ENCODE results near the gene PRDM5.

The PRDM5 gene

DNA sequence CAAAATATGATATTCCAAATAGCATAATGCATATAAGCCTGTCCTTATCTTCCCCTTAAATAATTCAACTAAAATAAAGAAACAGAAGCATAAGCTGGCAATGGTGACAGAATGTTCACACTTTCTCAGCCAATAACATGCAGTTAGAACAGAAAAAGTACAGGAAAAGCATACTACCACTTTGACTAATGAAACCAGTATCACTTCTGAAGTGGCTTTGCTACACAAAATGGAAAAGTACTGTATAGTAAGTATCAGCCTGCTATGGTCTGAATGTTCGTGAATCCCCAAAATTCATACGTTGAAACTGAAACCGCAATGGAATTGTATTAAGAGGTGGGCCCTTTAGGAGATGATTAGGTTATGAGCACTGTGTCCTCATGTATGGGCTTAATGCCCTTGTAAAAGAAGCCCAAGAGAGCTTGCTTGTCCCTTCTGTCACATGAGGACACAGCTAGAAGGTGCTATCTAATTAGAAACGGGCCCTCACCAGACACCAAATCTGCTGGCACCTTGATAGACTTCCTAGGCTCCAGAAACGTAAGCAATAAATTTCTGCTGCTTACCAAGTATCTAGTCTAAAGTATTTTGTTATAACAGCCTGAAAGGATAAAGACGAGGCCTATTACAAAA is 102.6 kb downstream of the PRDM5 start:
- Histone ChIP-seq H3K4me1 (ENCODE audit: control insufficient read depth, insufficient read depth, low read length) (0 out of 2 replicates have a peak, but pooled peaks cover 8% of the 10 kb centered on the region), H3K27me3 (ENCODE audit: control insufficient read depth, insufficient read depth, low read length) (no peaks in the 10 kb centered on the region), H3K36me3 (ENCODE audit: control insufficient read depth, insufficient read depth, low read length) (no peaks in the 10 kb centered on the region), H3K27ac (ENCODE audit: low read depth, low read length) (no peak overlapping the region), H3K4me3 (ENCODE audit: low read depth, low read length) (no peak overlapping the region), H3K9ac (ENCODE audit: low read length) (no peak overlapping the region), H3K9me3 (ENCODE audit: control insufficient read depth, insufficient read depth, low read depth, low read length) (no peaks in the 10 kb centered on the region)

DNA sequence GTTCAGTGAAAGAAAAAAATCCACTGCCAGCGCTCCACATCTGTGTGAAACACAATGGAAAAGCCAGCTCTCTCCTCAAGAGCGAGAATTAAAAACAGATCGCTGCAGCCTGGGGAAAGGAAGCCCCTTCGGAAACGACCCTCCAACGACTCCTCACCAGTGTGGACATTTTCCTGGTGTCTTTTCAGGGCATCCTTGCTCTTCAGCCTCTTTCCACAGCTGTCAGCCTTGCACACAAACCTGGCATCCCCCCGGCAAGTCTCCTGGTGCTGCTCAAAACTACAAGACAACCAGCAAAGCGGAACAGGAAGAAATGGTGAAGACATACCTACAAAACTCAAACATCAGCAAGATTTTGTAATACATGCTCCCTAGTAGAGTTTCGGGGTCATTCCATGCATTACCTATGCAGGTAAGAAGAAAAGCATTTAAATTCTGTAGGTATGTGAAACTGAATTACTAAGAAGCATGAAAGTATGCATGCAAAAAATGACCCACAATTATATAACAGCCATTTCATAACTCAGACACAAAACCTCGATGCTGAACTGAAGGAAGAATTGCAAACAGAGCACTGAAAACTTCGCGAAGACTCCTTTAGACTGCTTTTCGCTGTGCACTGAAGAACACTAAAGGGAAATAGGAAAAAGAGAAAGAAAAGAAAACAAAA is 106.1 kb downstream of the PRDM5 start:
- H3K9me3 ChIP-seq (ENCODE audit: control insufficient read depth, insufficient read depth, low read depth, low read length), result no peaks in the 10 kb centered on the region
- H3K36me3 ChIP-seq (ENCODE audit: control insufficient read depth, insufficient read depth, low read length), result no peaks in the 10 kb centered on the region
- H3K4me3 ChIP-seq (ENCODE audit: low read depth, low read length), result no peak overlapping the region
- no peaks in the 10 kb centered on the region for H3K4me1 ChIP-seq (ENCODE audit: control insufficient read depth, insufficient read depth, low read length)
- H3K27me3 ChIP-seq (ENCODE audit: control insufficient read depth, insufficient read depth, low read length), result no peaks in the 10 kb centered on the region
- H3K9ac ChIP-seq (ENCODE audit: low read length), result no peak overlapping the region
- no peak overlapping the region for H3K27ac ChIP-seq (ENCODE audit: low read depth, low read length)

DNA sequence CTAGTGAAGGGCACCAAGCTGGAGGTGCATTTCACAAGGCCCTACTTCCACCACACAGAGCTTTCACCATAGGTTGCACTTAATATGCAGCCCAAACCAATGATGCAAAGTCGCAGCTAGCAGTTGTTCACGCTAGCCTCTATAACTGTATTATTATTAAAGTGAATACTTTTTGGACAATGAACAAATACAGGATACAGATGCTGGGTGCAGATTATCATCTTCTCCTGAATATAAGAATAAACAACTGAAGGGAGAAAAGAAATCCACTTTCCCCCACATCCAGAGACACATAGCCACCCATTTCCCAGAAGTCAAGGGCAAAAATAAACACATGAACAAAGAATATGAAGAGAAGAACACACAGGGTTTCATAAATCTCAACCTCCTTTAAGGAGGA is 107.2 kb downstream of the PRDM5 start:
- H3K4me1 ChIP-seq (ENCODE audit: control insufficient read depth, insufficient read depth, low read length), result no peaks in the 10 kb centered on the region
- peaks cover 4% of the 10 kb centered on the region; the same call in 1 of the 2 replicates for H3K36me3 ChIP-seq (ENCODE audit: control insufficient read depth, insufficient read depth, low read length)
- peaks cover 2% of the 10 kb centered on the region; the same call in 1 of the 2 replicates for H3K9me3 ChIP-seq (ENCODE audit: control insufficient read depth, insufficient read depth, low read depth, low read length)
- no peak overlapping the region for H3K27ac ChIP-seq (ENCODE audit: low read depth, low read length)
- no peak overlapping the region for H3K4me3 ChIP-seq (ENCODE audit: low read depth, low read length)
- no peaks in the 10 kb centered on the region for H3K27me3 ChIP-seq (ENCODE audit: control insufficient read depth, insufficient read depth, low read length)
- no peak overlapping the region for H3K9ac ChIP-seq (ENCODE audit: low read length)

- Histone ChIP-seq H3K9ac (ENCODE audit: low read length) (no peak overlapping the region), H3K4me1 (ENCODE audit: control insufficient read depth, insufficient read depth, low read length) (no peaks in the 10 kb centered on the region), H3K36me3 (ENCODE audit: control insufficient read depth, insufficient read depth, low read length) (peaks cover 5% of the 10 kb centered on the region; the same call in 1 of the 2 replicates), H3K4me3 (ENCODE audit: low read depth, low read length) (no peak overlapping the region), H3K9me3 (ENCODE audit: control insufficient read depth, insufficient read depth, low read depth, low read length) (peaks cover 4% of the 10 kb centered on the region; the same call in 1 of the 2 replicates), H3K27me3 (ENCODE audit: control insufficient read depth, insufficient read depth, low read length) (no peaks in the 10 kb centered on the region), H3K27ac (ENCODE audit: low read depth, low read length) (no peak overlapping the region)
Measured at GRCh38 chr4:120814886-120815285, 107.6 kb downstream of the PRDM5 start.

GRCh38 chr4:120812216-120812615 is 110.3 kb downstream of the PRDM5 start:
- H3K27me3 ChIP-seq (ENCODE audit: control insufficient read depth, insufficient read depth, low read length), result no peaks in the 10 kb centered on the region
- H3K27ac ChIP-seq (ENCODE audit: low read depth, low read length), result no peak overlapping the region
- no peak overlapping the region for H3K4me3 ChIP-seq (ENCODE audit: low read depth, low read length)
- no peaks in the 10 kb centered on the region for H3K4me1 ChIP-seq (ENCODE audit: control insufficient read depth, insufficient read depth, low read length)
- peaks cover 9% of the 10 kb centered on the region for H3K9me3 ChIP-seq (ENCODE audit: control insufficient read depth, insufficient read depth, low read depth, low read length)
- peaks cover 5% of the 10 kb centered on the region; the same call in 1 of the 2 replicates for H3K36me3 ChIP-seq (ENCODE audit: control insufficient read depth, insufficient read depth, low read length)
- no peak overlapping the region for H3K9ac ChIP-seq (ENCODE audit: low read length)

DNA sequence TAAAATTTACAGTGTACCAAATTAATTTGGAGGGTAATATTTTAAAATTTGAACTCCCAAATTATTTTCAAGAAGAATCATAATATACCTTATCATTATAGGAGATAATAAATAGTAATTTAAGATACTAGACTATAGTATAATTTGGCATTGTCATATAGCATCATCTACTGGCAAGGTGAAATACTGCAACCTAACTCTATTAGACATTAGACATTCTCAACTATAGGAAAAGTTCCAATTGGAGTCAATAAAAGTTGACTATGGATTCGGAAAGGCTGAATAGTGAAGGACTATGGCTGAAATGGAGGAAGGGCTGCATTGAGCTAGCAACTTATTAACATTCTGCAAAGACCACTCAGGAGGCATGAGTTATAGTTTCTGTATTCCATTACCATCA is 113.0 kb downstream of the PRDM5 start:
- Histone ChIP-seq H3K9ac (ENCODE audit: low read length) (no peak overlapping the region), H3K9me3 (ENCODE audit: control insufficient read depth, insufficient read depth, low read depth, low read length) (peaks cover 9% of the 10 kb centered on the region), H3K4me3 (ENCODE audit: low read depth, low read length) (no peak overlapping the region), H3K4me1 (ENCODE audit: control insufficient read depth, insufficient read depth, low read length) (no peaks in the 10 kb centered on the region), H3K27me3 (ENCODE audit: control insufficient read depth, insufficient read depth, low read length) (no peaks in the 10 kb centered on the region), H3K36me3 (ENCODE audit: control insufficient read depth, insufficient read depth, low read length) (peaks cover 5% of the 10 kb centered on the region; the same call in 1 of the 2 replicates), H3K27ac (ENCODE audit: low read depth, low read length) (no peak overlapping the region)

DNA sequence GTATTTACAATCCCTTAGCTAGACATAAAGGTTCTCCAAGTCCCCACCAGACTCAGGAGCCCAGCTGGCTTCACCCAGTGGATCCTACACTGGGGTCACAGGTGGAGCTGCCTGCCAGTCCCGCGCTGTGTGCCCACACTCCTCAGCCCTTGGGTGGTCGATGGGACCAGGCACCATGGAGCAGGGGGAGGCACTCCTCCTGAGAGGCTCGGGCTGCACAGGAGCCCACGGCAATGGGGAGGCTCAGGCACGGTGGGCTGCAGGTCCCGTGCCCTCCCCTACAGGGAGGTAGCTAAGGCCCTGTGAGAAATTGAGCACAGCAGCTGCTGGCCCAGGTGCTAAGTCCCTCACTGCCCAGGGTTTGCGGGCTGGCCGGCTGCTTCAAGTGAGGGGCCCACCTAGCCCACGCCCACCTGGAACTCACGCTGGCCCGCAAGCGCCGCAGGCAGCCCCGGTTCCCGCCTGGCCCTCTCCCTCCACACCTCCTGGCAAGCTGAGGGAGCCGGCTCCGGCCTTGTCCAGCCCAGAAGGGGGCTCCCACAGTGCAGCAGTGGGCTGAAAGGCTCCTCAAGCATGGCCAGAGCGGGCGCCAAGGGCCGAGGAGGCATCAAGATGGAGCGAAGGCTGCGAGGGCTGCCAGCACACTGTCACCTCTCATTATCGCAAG is 113.9 kb downstream of the PRDM5 start:
- Histone ChIP-seq H3K27me3 (ENCODE audit: control insufficient read depth, insufficient read depth, low read length) (no peaks in the 10 kb centered on the region), H3K4me3 (ENCODE audit: low read depth, low read length) (no peak overlapping the region), H3K27ac (ENCODE audit: low read depth, low read length) (no peak overlapping the region), H3K9me3 (ENCODE audit: control insufficient read depth, insufficient read depth, low read depth, low read length) (peaks cover 9% of the 10 kb centered on the region), H3K36me3 (ENCODE audit: control insufficient read depth, insufficient read depth, low read length) (peaks cover 5% of the 10 kb centered on the region; the same call in 1 of the 2 replicates), H3K9ac (ENCODE audit: low read length) (no peak overlapping the region), H3K4me1 (ENCODE audit: control insufficient read depth, insufficient read depth, low read length) (no peaks in the 10 kb centered on the region)

GRCh38 chr4:120801137-120801758 is 121.3 kb downstream of the PRDM5 start:
- Histone ChIP-seq H3K4me1 (ENCODE audit: control insufficient read depth, insufficient read depth, low read length) (no peaks in the 10 kb centered on the region), H3K9ac (ENCODE audit: low read length) (no peak overlapping the region), H3K27me3 (ENCODE audit: control insufficient read depth, insufficient read depth, low read length) (no peaks in the 10 kb centered on the region), H3K36me3 (ENCODE audit: control insufficient read depth, insufficient read depth, low read length) (no peaks in the 10 kb centered on the region), H3K27ac (ENCODE audit: low read depth, low read length) (no peak overlapping the region), H3K4me3 (ENCODE audit: low read depth, low read length) (no peak overlapping the region), H3K9me3 (ENCODE audit: control insufficient read depth, insufficient read depth, low read depth, low read length) (no peaks in the 10 kb centered on the region)

- Histone ChIP-seq H3K27ac (ENCODE audit: low read depth, low read length) (no peak overlapping the region), H3K9ac (ENCODE audit: low read length) (no peak overlapping the region), H3K27me3 (ENCODE audit: control insufficient read depth, insufficient read depth, low read length) (no peaks in the 10 kb centered on the region), H3K36me3 (ENCODE audit: control insufficient read depth, insufficient read depth, low read length) (peaks cover 3% of the 10 kb centered on the region), H3K4me1 (ENCODE audit: control insufficient read depth, insufficient read depth, low read length) (no peaks in the 10 kb centered on the region), H3K9me3 (ENCODE audit: control insufficient read depth, insufficient read depth, low read depth, low read length) (no peaks in the 10 kb centered on the region), H3K4me3 (ENCODE audit: low read depth, low read length) (no peak overlapping the region)
Measured at GRCh38 chr4:120798570-120798969, 124.0 kb downstream of the PRDM5 start.

- H3K9ac ChIP-seq (ENCODE audit: low read length), result no peak overlapping the region
- no peak overlapping the region for H3K4me3 ChIP-seq (ENCODE audit: low read depth, low read length)
- H3K27me3 ChIP-seq (ENCODE audit: control insufficient read depth, insufficient read depth, low read length), result no peaks in the 10 kb centered on the region
- H3K4me1 ChIP-seq (ENCODE audit: control insufficient read depth, insufficient read depth, low read length), result no peaks in the 10 kb centered on the region
- H3K27ac ChIP-seq (ENCODE audit: low read depth, low read length), result no peak overlapping the region
- peaks cover 3% of the 10 kb centered on the region for H3K36me3 ChIP-seq (ENCODE audit: control insufficient read depth, insufficient read depth, low read length)
- 0 out of 2 replicates have a peak, but pooled peaks cover 3% of the 10 kb centered on the region for H3K9me3 ChIP-seq (ENCODE audit: control insufficient read depth, insufficient read depth, low read depth, low read length)
Measured at GRCh38 chr4:120796271-120796670, 126.3 kb downstream of the PRDM5 start.

- no peak overlapping the region for H3K4me3 ChIP-seq (ENCODE audit: low read depth, low read length)
- H3K27me3 ChIP-seq (ENCODE audit: control insufficient read depth, insufficient read depth, low read length), result no peaks in the 10 kb centered on the region
- no peak overlapping the region for H3K9ac ChIP-seq (ENCODE audit: low read length)
- H3K27ac ChIP-seq (ENCODE audit: low read depth, low read length), result no peak overlapping the region
- H3K36me3 ChIP-seq (ENCODE audit: control insufficient read depth, insufficient read depth, low read length), result peaks cover 5% of the 10 kb centered on the region
- H3K4me1 ChIP-seq (ENCODE audit: control insufficient read depth, insufficient read depth, low read length), result peaks cover 17% of the 10 kb centered on the region
- H3K9me3 ChIP-seq (ENCODE audit: control insufficient read depth, insufficient read depth, low read depth, low read length), result no peaks in the 10 kb centered on the region
Measured at GRCh38 chr4:120785202-120785601, 137.3 kb downstream of the PRDM5 start.

Data from HUES6 (cell line).